ENCODE data around the gene B3GNT9.

B3GNT9 gene

GRCh38 chr16:67108931-67109406 is 41.8 kb downstream of the B3GNT9 start:
- Histone ChIP-seq H3K4me1 (ENCODE audit: insufficient read depth, low read length, poor library complexity, severe bottlenecking) (peaks cover 27% of the 10 kb centered on the region), H2AFZ (ENCODE audit: low read length) (peak overlapping the region; percentile 80), H3K27me3 (ENCODE audit: insufficient read depth, low read length, poor library complexity, severe bottlenecking) (no peaks in the 10 kb centered on the region), H3K9me3 (ENCODE audit: insufficient read depth, low read depth, low read length) (no peaks in the 10 kb centered on the region), H3K9ac (ENCODE audit: low read depth, low read length, poor library complexity, severe bottlenecking) (peak overlapping the region; percentile 47), H3F3A (ENCODE audit: low read depth) (peaks cover 5% of the 10 kb centered on the region; the same call in 1 of the 2 replicates), H3K9me2 (replicated peaks; ENCODE audit: low read depth, low read length) (no peaks in the 10 kb centered on the region), H3K4me3 (ENCODE audit: low read length, poor library complexity, severe bottlenecking) (peak overlapping the region; percentile 90), H3K79me2 (ENCODE audit: insufficient read depth, low read length) (peaks cover 38% of the 10 kb centered on the region), H4K20me1 (ENCODE audit: insufficient read depth, low read length, poor library complexity, severe bottlenecking) (no peaks in the 10 kb centered on the region), H3K36me3 (ENCODE audit: insufficient read depth, low read length) (no peaks in the 10 kb centered on the region), H3K4me2 (ENCODE audit: low read depth, low read length, poor library complexity, severe bottlenecking) (peak overlapping the region; percentile 73)
- TF ChIP-seq EZH2phosphoT487 (IDR thresholded peaks at IDR 0.05; ENCODE audit: borderline replicate concordance): no peak
- TF ChIP-seq CTCF (conservative IDR thresholded peaks at IDR 0.05; ENCODE audit: low read length): no peak

- Histone ChIP-seq H3K36me3 (ENCODE audit: insufficient read depth, low read length) (no peaks in the 10 kb centered on the region), H3K4me2 (ENCODE audit: low read depth, low read length, poor library complexity, severe bottlenecking) (no peak overlapping the region), H3K9ac (ENCODE audit: low read depth, low read length, poor library complexity, severe bottlenecking) (no peak overlapping the region), H3K27me3 (ENCODE audit: insufficient read depth, low read length, poor library complexity, severe bottlenecking) (no peaks in the 10 kb centered on the region), H3K79me2 (ENCODE audit: insufficient read depth, low read length) (peaks cover 34% of the 10 kb centered on the region), H3K9me2 (replicated peaks; ENCODE audit: low read depth, low read length) (no peaks in the 10 kb centered on the region), H3K4me1 (ENCODE audit: insufficient read depth, low read length, poor library complexity, severe bottlenecking) (peaks cover 27% of the 10 kb centered on the region), H3K9me3 (ENCODE audit: insufficient read depth, low read depth, low read length) (no peaks in the 10 kb centered on the region), H3F3A (ENCODE audit: low read depth) (peaks cover 5% of the 10 kb centered on the region; the same call in 1 of the 2 replicates), H4K20me1 (ENCODE audit: insufficient read depth, low read length, poor library complexity, severe bottlenecking) (no peaks in the 10 kb centered on the region), H3K4me3 (ENCODE audit: low read length, poor library complexity, severe bottlenecking) (no peak overlapping the region), H2AFZ (ENCODE audit: low read length) (no peak overlapping the region)
- TF ChIP-seq CTCF (conservative IDR thresholded peaks at IDR 0.05; ENCODE audit: low read length) (no peak), EZH2phosphoT487 (IDR thresholded peaks at IDR 0.05; ENCODE audit: borderline replicate concordance) (no peak)
These were observed 42.3 kb downstream of the B3GNT9 start for GRCh38 chr16:67108489-67108888.

GRCh38 chr16:67105881-67106280 is 44.9 kb downstream of the B3GNT9 start:
- Histone ChIP-seq H3K4me2 (ENCODE audit: low read depth, low read length, poor library complexity, severe bottlenecking) (no peak overlapping the region), H3F3A (ENCODE audit: low read depth) (peaks cover 5% of the 10 kb centered on the region; the same call in 1 of the 2 replicates), H3K27me3 (ENCODE audit: insufficient read depth, low read length, poor library complexity, severe bottlenecking) (no peaks in the 10 kb centered on the region), H3K79me2 (ENCODE audit: insufficient read depth, low read length) (peaks cover 11% of the 10 kb centered on the region), H4K20me1 (ENCODE audit: insufficient read depth, low read length, poor library complexity, severe bottlenecking) (no peaks in the 10 kb centered on the region), H3K36me3 (ENCODE audit: insufficient read depth, low read length) (peaks cover 7% of the 10 kb centered on the region; the same call in 1 of the 2 replicates), H3K9ac (ENCODE audit: low read depth, low read length, poor library complexity, severe bottlenecking) (no peak overlapping the region), H3K4me1 (ENCODE audit: insufficient read depth, low read length, poor library complexity, severe bottlenecking) (peaks cover 7% of the 10 kb centered on the region), H2AFZ (ENCODE audit: low read length) (no peak overlapping the region), H3K4me3 (ENCODE audit: low read length, poor library complexity, severe bottlenecking) (no peak overlapping the region), H3K9me2 (replicated peaks; ENCODE audit: low read depth, low read length) (no peaks in the 10 kb centered on the region), H3K9me3 (ENCODE audit: insufficient read depth, low read depth, low read length) (no peaks in the 10 kb centered on the region)
- no peak for TF ChIP-seq EZH2phosphoT487 (IDR thresholded peaks at IDR 0.05; ENCODE audit: borderline replicate concordance)
- no peak for TF ChIP-seq CTCF (conservative IDR thresholded peaks at IDR 0.05; ENCODE audit: low read length)
